Thymus (tissue), 11 donors: ENCODE results near the gene NPHP3. TPM values are rescaled to one million over a fixed set of nuclear protein-coding genes. Genes with fewer than 3 reads are reported as not detected.

Experiments
- DNase-seq, 9 donors: peaks; one replicate each; pipeline ENCODE4 v3.0.0-alpha.2; 2013; ENCODE audit warnings: low spot score in 9 of 9, low read depth in 6 of 9, missing footprints in 1 of 9
- H3K27ac ChIP-seq, 2 donors: one replicate each; pipeline ENCODE4 v1.5.1; 2013; ENCODE audit warnings: control low read depth in 1 of 2, low read depth in 1 of 2, low read length in 1 of 2, mild to moderate bottlenecking in 1 of 2, moderate library complexity in 1 of 2
- H3K27me3 ChIP-seq, 2 donors: one replicate each; pipeline ENCODE4 v1.5.1; 2013; ENCODE audit warnings: low read length in 1 of 2; ENCODE audit not compliant: control insufficient read depth in 2 of 2, insufficient read depth in 1 of 2
- H3K36me3 ChIP-seq, 2 donors: one replicate each; pipeline ENCODE4 v1.5.1; 2013; ENCODE audit warnings: low read length in 1 of 2, mild to moderate bottlenecking in 1 of 2, moderate library complexity in 1 of 2; ENCODE audit not compliant: control insufficient read depth in 2 of 2, insufficient read depth in 2 of 2
- H3K4me1 ChIP-seq, 2 donors: one replicate each; pipeline ENCODE4 v1.5.1; 2013; ENCODE audit warnings: low read length in 2 of 2; ENCODE audit not compliant: control insufficient read depth in 2 of 2, insufficient read depth in 2 of 2
- H3K4me3 ChIP-seq, 2 donors: one replicate each; pipeline ENCODE4 v1.5.1; 2013; ENCODE audit warnings: low read length in 2 of 2, control low read depth in 1 of 2, mild to moderate bottlenecking in 1 of 2
- H3K9me3 ChIP-seq, 2 donors: one replicate each; pipeline ENCODE4 v1.5.1; 2013; ENCODE audit warnings: low read length in 1 of 2, mild to moderate bottlenecking in 1 of 2; ENCODE audit not compliant: control insufficient read depth in 2 of 2, insufficient read depth in 1 of 2
- WGBS: extraction: QIAGEN DNeasy Blood & Tissue Kit; methylation state at CpG from one replicate; pipeline ENCODE4 v1.1.7; 2013; 5-methylcytosine and 5-hydroxymethylcytosine counted together
- polyA plus RNA-seq: library from polyadenylated mRNA; stranded (reverse); fragments of 200-250 nt; gene quantifications from one replicate; pipeline ENCODE4 v1.2.3, GENCODE V29; 2013
- total RNA-seq: library from RNA; stranded (reverse); fragments of 120-200 nt; gene quantifications from one replicate; pipeline ENCODE4 v1.2.4, GENCODE V29; 2013
- donor health status: healthy.

The NPHP3 gene
- total and polyA plus RNA-seq, 2 donors, result 8.3 to 13.0 TPM

GRCh38 chr3:132669256-132669777 is 52.9 kb downstream of the NPHP3 start:
- H3K9me3 ChIP-seq, result no peaks in the 10 kb centered on the region
- no peak for DNase-seq
- H3K27ac ChIP-seq, result no peak overlapping the region
- 97% methylated on average over 5 of the region's 5 CpGs for WGBS
- H3K4me1 ChIP-seq, result no peaks in the 10 kb centered on the region
- peaks cover under 1 to 27% of the 10 kb centered on the region in 2 donors for H3K36me3 ChIP-seq
- H3K4me3 ChIP-seq, result no peak overlapping the region
- no peaks in the 10 kb centered on the region for H3K27me3 ChIP-seq

- Histone ChIP-seq H3K27me3 (no peaks in the 10 kb centered on the region), H3K9me3 (no peaks in the 10 kb centered on the region), H3K4me3 (no peak overlapping the region), H3K4me1 (no peaks in the 10 kb centered on the region), H3K36me3 (peaks cover 0 to 15% of the 10 kb centered on the region in 2 donors), H3K27ac (no peak overlapping the region)
- 95% methylated on average over 3 of the region's 3 CpGs for WGBS
- DNase-seq, result no peak
These were observed 56.9 kb downstream of the NPHP3 start for GRCh38 chr3:132665230-132665745.

DNA sequence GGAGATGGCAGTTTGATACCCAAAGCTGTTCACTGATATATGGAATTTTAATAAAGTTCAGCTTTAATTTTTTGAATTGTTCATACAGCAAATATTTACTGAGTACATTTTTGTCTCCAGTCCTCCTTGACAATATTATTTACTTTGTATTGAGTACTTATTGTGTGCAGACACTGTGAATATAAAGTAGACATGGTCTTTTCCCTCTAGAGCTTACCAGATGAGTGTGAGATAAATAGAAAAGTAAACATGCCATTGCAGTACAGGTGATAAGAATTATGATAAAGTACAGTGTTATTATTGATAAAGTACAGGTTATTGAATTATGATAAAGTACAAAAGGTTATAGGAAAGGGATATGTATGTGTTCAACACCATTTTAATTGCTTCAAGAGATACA is 60.0 kb downstream of the NPHP3 start:
- no peak for DNase-seq
- peaks cover 0 to 8% of the 10 kb centered on the region in 2 donors for H3K36me3 ChIP-seq
- H3K27ac ChIP-seq, result no peak overlapping the region
- H3K27me3 ChIP-seq, result no peaks in the 10 kb centered on the region
- H3K4me1 ChIP-seq, result peaks cover 3 to 8% of the 10 kb centered on the region in 2 donors
- no peak overlapping the region for H3K4me3 ChIP-seq
- H3K9me3 ChIP-seq, result no peaks in the 10 kb centered on the region

GRCh38 chr3:132661101-132661500 is 61.1 kb downstream of the NPHP3 start:
- Histone ChIP-seq H3K27ac (no peak overlapping the region), H3K4me3 (peak overlapping the region; percentile 63 to 77), H3K36me3 (peaks cover 0 to 3% of the 10 kb centered on the region in 2 donors), H3K27me3 (no peaks in the 10 kb centered on the region), H3K4me1 (peaks cover 3 to 8% of the 10 kb centered on the region in 2 donors), H3K9me3 (no peaks in the 10 kb centered on the region)
- WGBS, result 43% methylated on average over 8 of the region's 8 CpGs
- peak in 3 of 9 donors; percentile 5 to 15 (median 11) for DNase-seq

GRCh38 chr3:132660811-132661070 is 61.5 kb downstream of the NPHP3 start:
- Histone ChIP-seq H3K4me1 (peaks cover 3 to 8% of the 10 kb centered on the region in 2 donors), H3K4me3 (peak overlapping the region; percentile 63 to 77), H3K27me3 (no peaks in the 10 kb centered on the region), H3K27ac (peak overlapping the region; percentile 55 to 83), H3K9me3 (no peaks in the 10 kb centered on the region), H3K36me3 (no peaks in the 10 kb centered on the region)
- 2% methylated on average over 5 of the region's 5 CpGs for WGBS
- DNase-seq, result peak in 1 of 9 donors; percentile 8

- DNase-seq, result peak; percentile 58 to 88 (median 70)
- Histone ChIP-seq H3K4me1 (peaks cover 3 to 8% of the 10 kb centered on the region in 2 donors), H3K36me3 (no peaks in the 10 kb centered on the region), H3K4me3 (peak within 1 kb of the TSS; percentile 63 to 77), H3K27me3 (no peaks in the 10 kb centered on the region), H3K9me3 (no peaks in the 10 kb centered on the region), H3K27ac (peak within 1 kb of the TSS; percentile 83 to 87)
- under 1% methylated on average over 64 of the region's 64 CpGs for WGBS
These were observed 62.0 kb downstream of the NPHP3 start, which contains the start of gene UBA5 for GRCh38 chr3:132660052-132660810. Gene UBA5 (plus strand): TSS chr3:132660329. CDS start chr3:132660538, 209 bp downstream.

- peaks cover 3 to 8% of the 10 kb centered on the region in 2 donors for H3K4me1 ChIP-seq
- H3K27me3 ChIP-seq, result no peaks in the 10 kb centered on the region
- H3K36me3 ChIP-seq, result no peaks in the 10 kb centered on the region
- under 1% methylated on average over 34 of the region's 34 CpGs for WGBS
- H3K9me3 ChIP-seq, result no peaks in the 10 kb centered on the region
- H3K4me3 ChIP-seq, result peak within 1 kb of the TSS; percentile 63 to 77
- peak in 6 of 9 donors; percentile 21 to 52 (median 30) for DNase-seq
- peak within 1 kb of the TSS; percentile 83 to 87 for H3K27ac ChIP-seq
These were observed 62.7 kb downstream of the NPHP3 start, which contains the start of gene ACAD11 for GRCh38 chr3:132659365-132660051. Gene ACAD11 (minus strand): TSS chr3:132659809. CDS start chr3:132659751, 58 bp downstream.

DNA sequence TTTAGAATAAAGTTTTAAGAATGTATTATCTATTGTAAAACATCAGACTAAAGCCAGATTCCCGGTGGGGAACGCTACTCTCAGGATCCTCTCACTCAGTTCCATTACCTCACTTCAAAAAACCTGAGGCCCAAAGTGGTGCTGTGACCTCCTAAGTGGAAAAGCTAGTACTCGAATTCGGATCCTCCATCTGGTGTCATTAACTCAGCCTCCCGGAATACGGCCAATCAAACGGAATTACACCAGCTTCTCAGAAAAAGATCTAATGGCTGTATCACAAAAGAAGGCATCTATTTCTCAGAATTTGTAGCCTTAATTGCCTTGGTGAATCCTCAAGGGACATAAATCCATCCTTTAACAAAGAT is 63.2 kb downstream of the NPHP3 start:
- no peak for DNase-seq
- Histone ChIP-seq H3K4me3 (peak overlapping the region; percentile 63 to 77), H3K4me1 (peaks cover 3 to 8% of the 10 kb centered on the region in 2 donors), H3K27me3 (no peaks in the 10 kb centered on the region), H3K9me3 (no peaks in the 10 kb centered on the region), H3K27ac (peak overlapping the region in 1 of 2 donors; percentile 83), H3K36me3 (no peaks in the 10 kb centered on the region)
- WGBS, result 33% methylated on average over 7 of the region's 7 CpGs
